ENCODE results near the gene IFTAP.
"Not testable (repeated sequence)": the region's sequence is repeated elsewhere in the genome, so short reads cannot be mapped to it uniquely, and the experiment has no call there.

IFTAP gene

DNA sequence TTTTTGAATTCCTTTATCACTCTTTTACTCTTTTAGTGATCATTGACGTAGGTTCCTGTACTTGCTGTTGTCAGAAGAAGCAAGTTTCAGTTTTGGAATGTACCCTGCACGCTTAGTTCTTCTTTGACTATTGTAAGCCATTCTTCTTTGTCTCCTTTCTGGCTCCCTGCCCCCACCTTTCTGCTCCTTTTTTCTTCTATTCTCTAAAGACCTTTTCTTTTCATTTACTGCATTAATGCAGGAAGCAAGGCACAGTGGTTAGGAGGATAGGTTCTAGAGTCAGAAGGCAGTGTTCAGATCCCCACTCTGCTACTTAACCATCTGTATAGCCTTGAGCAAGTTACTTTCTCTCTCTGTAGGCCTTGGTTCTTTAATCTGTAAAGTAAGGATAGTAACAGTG, 37.5 kb downstream of the IFTAP start:
- in situ Hi-C loops (cut with MboI; ENCODE audit: low sequenced_read_pairs), result no loop called here

- in situ Hi-C loops (cut with MboI; ENCODE audit: low sequenced_read_pairs), result no loop called here
Measured at GRCh38 chr11:36635066-36635862, 41.0 kb downstream of the IFTAP start.

- in situ Hi-C loops (cut with MboI; ENCODE audit: low sequenced_read_pairs), result no loop called here
Measured at GRCh38 chr11:36638556-36638955, 44.3 kb downstream of the IFTAP start.

- in situ Hi-C loops (cut with MboI; ENCODE audit: low sequenced_read_pairs), result no loop called here
Measured at GRCh38 chr11:36657610-36658267, 63.4 kb downstream of the IFTAP start.

DNA sequence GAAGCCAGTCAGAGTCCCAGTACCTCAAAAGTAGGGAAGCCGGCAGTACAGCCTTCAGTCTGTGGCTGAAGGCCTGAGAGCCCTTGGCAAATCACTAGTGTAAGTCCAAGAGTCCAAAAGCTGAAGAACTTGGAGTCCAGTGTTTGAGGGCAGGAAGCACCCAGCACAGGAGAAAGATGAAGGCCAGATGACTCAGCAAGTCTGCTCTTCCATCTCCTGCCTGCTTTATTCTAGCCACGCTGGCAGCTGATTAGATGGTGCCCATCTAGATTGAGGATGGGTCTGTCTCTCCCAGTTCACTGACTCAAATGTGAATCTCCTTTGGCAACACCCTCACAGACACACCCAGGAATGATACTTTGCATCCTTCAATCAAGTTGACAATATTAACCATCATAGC, 67.1 kb downstream of the IFTAP start:
- in situ Hi-C loops (cut with MboI; ENCODE audit: low sequenced_read_pairs), result not testable (repeated sequence)

DNA sequence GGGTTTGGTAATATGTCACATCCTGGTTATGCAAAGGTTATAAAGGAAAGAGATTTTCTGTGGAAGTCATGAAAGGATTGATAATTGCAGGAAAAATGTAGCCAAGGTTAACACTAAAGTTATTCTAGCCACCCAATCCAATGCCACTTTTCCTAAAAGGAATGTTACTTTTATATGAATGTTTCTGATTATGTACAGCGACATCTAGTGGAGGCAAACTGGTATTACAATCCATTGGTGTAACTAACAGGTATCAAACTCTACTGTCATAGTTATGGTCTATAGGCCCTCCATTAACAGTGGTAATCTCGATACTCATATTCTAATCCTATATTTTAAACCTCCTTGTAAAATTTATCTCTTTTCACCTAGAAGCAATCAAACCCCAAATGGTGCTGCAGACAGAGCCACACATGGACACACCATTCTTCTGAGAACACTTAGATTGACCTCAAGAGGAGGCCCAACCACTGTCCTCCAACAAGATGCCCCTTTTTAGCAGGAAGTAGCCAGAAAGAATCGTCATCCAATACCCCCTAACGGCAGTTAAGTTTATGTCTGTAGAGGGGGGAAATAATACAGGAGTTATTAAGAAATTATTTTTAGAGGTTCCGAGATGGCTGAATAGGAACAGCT, 78.6 kb downstream of the IFTAP start:
- in situ Hi-C loops (cut with MboI; ENCODE audit: low sequenced_read_pairs), result no loop called here

- in situ Hi-C loops (cut with MboI; ENCODE audit: low sequenced_read_pairs), result not testable (repeated sequence)
Measured at GRCh38 chr11:36679547-36679946, 85.2 kb downstream of the IFTAP start.

DNA sequence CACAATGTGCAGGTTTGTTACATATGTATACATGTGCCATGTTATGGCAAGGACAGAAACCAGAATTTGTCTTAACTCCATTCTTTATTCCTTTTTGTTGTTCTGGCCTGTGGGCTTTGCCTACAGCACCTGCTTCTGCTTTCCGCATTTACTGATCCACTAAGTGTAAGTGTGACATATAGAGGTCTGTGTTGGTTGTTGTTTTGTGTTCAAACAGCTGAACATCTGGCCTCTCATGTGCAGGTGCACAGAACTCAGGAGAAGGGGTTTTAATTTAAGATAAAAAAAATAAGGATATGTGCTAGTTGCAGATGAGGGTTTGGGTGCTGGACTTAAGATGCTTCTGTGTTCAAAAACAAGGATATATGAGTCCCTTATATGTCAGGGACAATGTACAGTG, 89.5 kb downstream of the IFTAP start:
- in situ Hi-C loops (cut with MboI; ENCODE audit: low sequenced_read_pairs), result no loop called here

GRCh38 chr11:36684840-36685801, 90.8 kb downstream of the IFTAP start:
- in situ Hi-C loops (cut with MboI; ENCODE audit: low sequenced_read_pairs), result no loop called here

- in situ Hi-C loops (cut with MboI; ENCODE audit: low sequenced_read_pairs), result no loop called here
Measured at GRCh38 chr11:36688132-36688531, 93.8 kb downstream of the IFTAP start.

- in situ Hi-C loops (cut with MboI; ENCODE audit: low sequenced_read_pairs), result no loop called here
Measured at GRCh38 chr11:36688571-36689291, 94.4 kb downstream of the IFTAP start.

DNA sequence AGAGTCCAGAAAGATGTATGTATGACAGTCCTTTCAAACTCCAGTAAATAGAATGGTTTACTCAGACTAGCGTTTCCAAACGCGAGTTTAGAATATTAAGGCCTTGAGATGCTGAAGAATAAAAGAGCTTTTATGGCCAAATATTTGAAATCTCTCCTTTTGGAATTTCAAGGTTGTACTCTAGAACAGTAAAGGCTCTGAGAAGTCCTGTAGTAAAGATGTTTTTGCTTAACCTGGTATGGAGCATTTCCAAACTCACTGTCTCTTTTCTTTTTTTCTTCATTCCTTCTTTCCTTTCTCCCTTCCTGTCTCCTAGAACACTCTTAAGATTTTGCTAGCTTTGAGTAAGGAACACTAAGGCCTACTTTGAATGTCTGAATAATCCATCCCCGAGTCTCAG, 95.1 kb downstream of the IFTAP start:
- in situ Hi-C loops (cut with MboI; ENCODE audit: low sequenced_read_pairs), result no loop called here

GRCh38 chr11:36692704-36693103, 98.4 kb downstream of the IFTAP start:
- in situ Hi-C loops (cut with MboI; ENCODE audit: low sequenced_read_pairs), result no loop called here

DNA sequence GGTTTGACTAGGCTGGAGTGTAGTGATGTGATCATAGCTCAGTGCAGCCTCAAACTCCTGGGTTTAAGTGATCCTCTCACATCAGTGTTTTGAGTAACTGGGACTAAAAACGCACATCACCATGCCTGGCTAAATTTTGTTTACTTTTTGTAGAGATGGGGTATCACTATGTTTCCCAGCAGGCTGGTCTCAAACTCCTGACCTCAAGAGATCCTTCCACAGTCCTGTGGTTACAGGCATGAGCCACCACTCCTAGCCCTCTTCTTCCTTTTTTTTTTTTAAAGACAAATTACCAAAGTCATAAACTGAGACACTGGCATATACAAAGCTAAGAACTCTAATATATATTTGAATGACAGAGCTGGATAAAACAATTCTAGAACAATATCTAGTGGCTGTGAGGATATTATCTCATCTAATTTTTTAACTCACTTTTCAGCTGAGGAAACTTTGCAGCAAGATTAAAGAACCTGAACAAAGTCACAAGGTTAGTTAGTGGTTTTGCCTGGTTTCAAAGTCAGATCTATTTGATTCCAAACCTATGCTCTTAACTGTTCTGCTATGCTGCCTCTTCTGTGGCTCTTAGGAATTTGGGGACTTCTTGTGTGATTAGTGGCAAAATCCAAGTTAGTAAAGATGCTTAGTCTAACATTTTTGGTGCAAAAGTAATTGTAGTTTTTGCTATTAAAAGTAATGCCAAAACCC, 99.0 kb downstream of the IFTAP start:
- in situ Hi-C loops (cut with MboI; ENCODE audit: low sequenced_read_pairs), result no loop called here

- in situ Hi-C loops (cut with MboI; ENCODE audit: low sequenced_read_pairs), result no loop called here
Measured at GRCh38 chr11:36695111-36695510, 100.8 kb downstream of the IFTAP start.

GRCh38 chr11:36695571-36695970, 101.3 kb downstream of the IFTAP start:
- in situ Hi-C loops (cut with MboI; ENCODE audit: low sequenced_read_pairs), result no loop called here

GRCh38 chr11:36696550-36696949, 102.2 kb downstream of the IFTAP start:
- in situ Hi-C loops (cut with MboI; ENCODE audit: low sequenced_read_pairs), result no loop called here

GRCh38 chr11:36699271-36699670, 105.0 kb downstream of the IFTAP start:
- in situ Hi-C loops (cut with MboI; ENCODE audit: low sequenced_read_pairs), result no loop called here

GRCh38 chr11:36700246-36700645, 105.9 kb downstream of the IFTAP start:
- in situ Hi-C loops (cut with MboI; ENCODE audit: low sequenced_read_pairs), result no loop called here

Measured in HL-60/S4 treated with phorbol 12-myristate 13-acetate at 8.2 ng/mL for 4 days and 3 days (cell line).